HepG2 (cell line): ENCODE measurements around the gene ALDH2. TPM values are rescaled to one million over a fixed set of nuclear protein-coding genes. Genes with fewer than 3 reads are reported as not detected.
A peak's percentile ranks its signal among the peaks of the same experiment; 100 is the strongest.

Experiments used
- HNRNPUL1 ChIP-seq: fragments of 200-400 bp; formaldehyde crosslinking; IDR thresholded peaks from 2 replicates; pipeline ENCODE4 v1.6.1; 2017; ENCODE audit warnings: low read depth, mild to moderate bottlenecking, low read length, moderate library complexity
- MED13 ChIP-seq: sonication (generic); formaldehyde crosslinking; IDR thresholded peaks from 2 replicates; pipeline ENCODE4 v1.5.0; 2020; ENCODE audit warnings: missing genetic modification reagents
- NR3C1 ChIP-seq: sonication (generic); formaldehyde crosslinking; IDR thresholded peaks from 2 replicates; pipeline ENCODE4 v1.4.0; 2020; ENCODE audit warnings: missing genetic modification reagents
- PCBP2 ChIP-seq: fragments of 200-400 bp; formaldehyde crosslinking; optimal IDR thresholded peaks from 2 replicates; pipeline ENCODE3; 2018; ENCODE audit warnings: low read length, low read depth; ENCODE audit not compliant: poor library complexity, severe bottlenecking
- PPARG ChIP-seq: conservative IDR thresholded peaks from 2 replicates; pipeline ENCODE4 v1.6.1; 2016; ENCODE audit warnings: missing biosample characterization, missing genetic modification reagents
- RXRA ChIP-seq: sonication (generic); formaldehyde crosslinking; IDR thresholded peaks from 2 replicates; pipeline ENCODE4 v1.5.1; 2020; ENCODE audit warnings: missing genetic modification reagents
- SNRNP70 ChIP-seq: fragments of 200-400 bp; formaldehyde crosslinking; IDR thresholded peaks from 2 replicates; pipeline ENCODE4 v1.6.1; 2017; ENCODE audit warnings: mild to moderate bottlenecking, low read depth, low read length, moderate library complexity
- SSRP1 ChIP-seq: IDR thresholded peaks from 2 replicates; pipeline ENCODE4 v1.6.1; 2016; ENCODE audit warnings: control low read depth
- U2AF2 ChIP-seq: fragments of 200-400 bp; formaldehyde crosslinking; IDR thresholded peaks from 2 replicates; pipeline ENCODE4 v1.6.1; 2017; ENCODE audit warnings: low read depth, mild to moderate bottlenecking, low read length
- ZNF121 ChIP-seq: sonication (generic); formaldehyde crosslinking; IDR thresholded peaks from 2 replicates; pipeline ENCODE4 v1.5.0; 2020; ENCODE audit warnings: mild to moderate bottlenecking, missing genetic modification reagents
- ZNF574 ChIP-seq: sonication (generic); formaldehyde crosslinking; IDR thresholded peaks from 2 replicates; pipeline ENCODE4 v1.4.0; 2020; ENCODE audit warnings: missing genetic modification reagents
- ZNF646 ChIP-seq: sonication (generic); formaldehyde crosslinking; IDR thresholded peaks from 2 replicates; pipeline ENCODE4 v1.9.0; 2021; ENCODE audit warnings: mild to moderate bottlenecking, missing genetic modification reagents
- ZNF703 ChIP-seq: sonication (generic); formaldehyde crosslinking; IDR thresholded peaks from 2 replicates; pipeline ENCODE4 v1.5.1; 2020; ENCODE audit warnings: missing genetic modification reagents, mild to moderate bottlenecking, moderate library complexity, borderline replicate concordance
- ZXDC ChIP-seq: sonication (generic); formaldehyde crosslinking; IDR thresholded peaks from 2 replicates; pipeline ENCODE4 v1.5.0; 2020; ENCODE audit warnings: mild to moderate bottlenecking, missing genetic modification reagents
- polyA plus RNA-seq, 8 experiments: library from polyadenylated mRNA; depleted of rRNA in 3 of 8; stranded (reverse) in 7 of 8; unstranded in 1 of 8; fragments of >200 nt; fragmentation: Illumina TruSeq in 4 of 8; extraction: Trizol in 4 of 8; gene quantifications; 2 replicates each; pipeline versions ENCODE4 v1.2.1 to v1.2.3, GENCODE V29; 2011 to 2016; ENCODE audit warnings: low read depth in 4 of 8, missing spikeins in 1 of 8, mixed read lengths in 1 of 8; ENCODE audit not compliant: insufficient read depth in 1 of 8
- total RNA-seq, 5 experiments: library from RNA; depleted of rRNA; stranded (reverse); fragments of >200 nt; fragmentation: Illumina TruSeq; extraction: Trizol; gene quantifications; 2 replicates each; pipeline ENCODE4 v1.2.3, GENCODE V29; 2016; ENCODE audit warnings: low read depth in 1 of 5
- TF ChIP-seq, protein P1 (sequence below): sonication (generic); formaldehyde crosslinking; IDR thresholded peaks from 2 replicates; pipeline ENCODE4 v1.5.0; 2020; ENCODE audit warnings: mild to moderate bottlenecking, missing genetic modification reagents, borderline replicate concordance

The ALDH2 gene
- total and polyA plus RNA-seq, 2 of the 13 experiments (the other 11 are each of a cell fraction or from before 2014, with no cell fraction given): 78.8 to 103 TPM

GRCh38 chr12:111777345-111778045 is 10.8 kb downstream of the ALDH2 start (continued):
- TF ChIP-seq, protein P1, sequence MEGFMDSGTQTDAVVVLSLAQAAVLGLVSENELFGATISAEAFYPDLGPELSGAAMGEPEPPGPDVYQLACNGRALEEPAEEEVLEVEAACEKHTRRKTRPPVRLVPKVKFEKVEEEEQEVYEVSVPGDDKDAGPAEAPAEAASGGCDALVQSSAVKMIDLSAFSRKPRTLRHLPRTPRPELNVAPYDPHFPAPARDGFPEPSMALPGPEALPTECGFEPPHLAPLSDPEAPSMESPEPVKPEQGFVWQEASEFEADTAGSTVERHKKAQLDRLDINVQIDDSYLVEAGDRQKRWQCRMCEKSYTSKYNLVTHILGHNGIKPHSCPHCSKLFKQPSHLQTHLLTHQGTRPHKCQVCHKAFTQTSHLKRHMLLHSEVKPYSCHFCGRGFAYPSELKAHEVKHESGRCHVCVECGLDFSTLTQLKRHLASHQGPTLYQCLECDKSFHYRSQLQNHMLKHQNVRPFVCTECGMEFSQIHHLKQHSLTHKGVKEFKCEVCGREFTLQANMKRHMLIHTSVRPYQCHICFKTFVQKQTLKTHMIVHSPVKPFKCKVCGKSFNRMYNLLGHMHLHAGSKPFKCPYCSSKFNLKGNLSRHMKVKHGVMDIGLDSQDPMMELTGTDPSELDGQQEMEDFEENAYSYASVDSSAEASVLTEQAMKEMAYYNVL (CRISPR knock-in tag): peak; percentile 79; the same call in 1 of the 2 replicates
- TF ChIP-seq HNRNPUL1: no peak
- 0 out of 2 replicates have a peak, but pooled peaks have one; percentile 25 for TF ChIP-seq PPARG (CRISPR knock-in tag)
- no peak for TF ChIP-seq U2AF2
- no peak for TF ChIP-seq NR3C1
- TF ChIP-seq RXRA (CRISPR knock-in tag): peak; percentile 93
- no peak for TF ChIP-seq SNRNP70
- TF ChIP-seq ZNF646 (CRISPR knock-in tag): no peak
- TF ChIP-seq PCBP2: no peak
- no peak for TF ChIP-seq MED13
- TF ChIP-seq ZNF574: no peak; the same call in 1 of the 2 replicates
- TF ChIP-seq ZXDC: no peak
- peak; percentile 54; the same call in 1 of the 2 replicates for TF ChIP-seq ZNF703
- TF ChIP-seq SSRP1 (CRISPR knock-in tag): no peak; the same call in 1 of the 2 replicates
- peak; percentile 69 for TF ChIP-seq ZNF121
